Measurements from ENCODE around the gene NDOR1. TPM values are rescaled to one million over a fixed set of nuclear protein-coding genes. Genes with fewer than 3 reads are reported as not detected.

The NDOR1 gene
- polyA plus RNA-seq, 3 donors: 4.4 to 26.9 (median 5.2) TPM

DNA sequence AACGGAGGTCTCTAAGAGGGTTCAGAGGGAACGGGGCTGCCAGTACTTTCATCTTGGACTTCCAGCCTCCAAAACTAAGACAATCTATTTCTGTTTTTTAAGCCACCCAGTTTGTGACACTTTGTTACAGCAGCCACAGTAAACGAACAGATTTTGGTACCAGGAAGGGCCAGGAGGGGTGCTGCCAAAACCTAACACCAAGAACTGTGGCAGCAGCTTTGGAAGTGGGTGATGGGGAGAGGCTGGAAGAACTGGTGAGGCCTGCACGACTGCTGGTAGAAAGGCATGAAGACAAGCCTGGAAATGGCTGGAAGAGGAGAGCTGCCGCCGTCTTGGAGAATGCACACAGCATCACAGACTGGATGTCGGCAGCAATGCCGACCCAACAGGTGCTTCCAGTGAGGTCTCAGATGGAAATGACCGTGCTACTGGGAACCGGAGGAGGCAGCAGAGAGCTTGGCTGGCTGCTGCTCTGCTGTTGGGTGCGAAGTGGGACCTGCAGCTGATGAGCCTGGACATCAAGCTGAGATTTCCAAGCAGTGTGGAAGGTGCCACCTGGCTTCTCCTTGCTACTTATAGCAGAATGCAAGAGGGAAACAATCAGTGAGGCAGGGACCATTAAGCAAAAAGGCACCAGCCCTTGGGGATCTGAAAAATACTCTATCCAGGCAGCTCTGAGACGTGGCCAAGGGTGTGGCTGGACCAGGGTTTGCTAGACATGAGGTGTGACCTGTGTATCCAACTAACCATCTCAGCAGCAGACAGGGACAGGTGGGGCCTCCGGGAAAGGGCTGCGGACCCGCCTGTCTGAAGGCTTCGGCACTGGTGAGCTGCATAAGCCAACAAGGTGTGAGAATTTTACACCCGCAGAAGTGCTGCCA, 29.0 kb upstream of the NDOR1 start:
- H4K20me1 ChIP-seq (ENCODE audit: insufficient read depth, low read length): no peaks in the 10 kb centered on the region
- intact Hi-C loops (cut with micrococcal nuclease): no loop called here
- peaks cover 39 to 47% of the 10 kb centered on the region in 2 donors for H3K36me3 ChIP-seq (replicated peaks in 1 of 2; ENCODE audit: control insufficient read depth in 1 of 2, insufficient read depth in 2 of 2, low read length in 2 of 2)
- TF ChIP-seq, protein P1, sequence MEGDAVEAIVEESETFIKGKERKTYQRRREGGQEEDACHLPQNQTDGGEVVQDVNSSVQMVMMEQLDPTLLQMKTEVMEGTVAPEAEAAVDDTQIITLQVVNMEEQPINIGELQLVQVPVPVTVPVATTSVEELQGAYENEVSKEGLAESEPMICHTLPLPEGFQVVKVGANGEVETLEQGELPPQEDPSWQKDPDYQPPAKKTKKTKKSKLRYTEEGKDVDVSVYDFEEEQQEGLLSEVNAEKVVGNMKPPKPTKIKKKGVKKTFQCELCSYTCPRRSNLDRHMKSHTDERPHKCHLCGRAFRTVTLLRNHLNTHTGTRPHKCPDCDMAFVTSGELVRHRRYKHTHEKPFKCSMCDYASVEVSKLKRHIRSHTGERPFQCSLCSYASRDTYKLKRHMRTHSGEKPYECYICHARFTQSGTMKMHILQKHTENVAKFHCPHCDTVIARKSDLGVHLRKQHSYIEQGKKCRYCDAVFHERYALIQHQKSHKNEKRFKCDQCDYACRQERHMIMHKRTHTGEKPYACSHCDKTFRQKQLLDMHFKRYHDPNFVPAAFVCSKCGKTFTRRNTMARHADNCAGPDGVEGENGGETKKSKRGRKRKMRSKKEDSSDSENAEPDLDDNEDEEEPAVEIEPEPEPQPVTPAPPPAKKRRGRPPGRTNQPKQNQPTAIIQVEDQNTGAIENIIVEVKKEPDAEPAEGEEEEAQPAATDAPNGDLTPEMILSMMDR (IDR thresholded peaks at IDR 0.05): peak; percentile 46
- H2AFZ ChIP-seq (ENCODE audit: insufficient read depth, low read depth, low read length, poor library complexity, severe bottlenecking): no peak overlapping the region
- peak overlapping the region in 3 of 7 donors; percentile 55 to 82 (median 69) for H3K27ac Mint-ChIP-seq
- H3K27ac ChIP-seq (ENCODE audit: low read depth in 1 of 2, low read length in 2 of 2): no peak overlapping the region
- H3K36me3 Mint-ChIP-seq: peaks cover 28 to 38% of the 10 kb centered on the region in 2 donors
- no peaks in the 10 kb centered on the region for H3K4me1 ChIP-seq (ENCODE audit: control insufficient read depth in 1 of 2, insufficient read depth in 2 of 2, low read length in 2 of 2)
- H3K9ac ChIP-seq (ENCODE audit: insufficient read depth, low read length, poor library complexity, severe bottlenecking): no peak overlapping the region
- peak in 1 of 3 donors; percentile 13 for DNase-seq
- H3K4me2 ChIP-seq (replicated peaks; ENCODE audit: extremely low read depth, low read length, poor library complexity, severe bottlenecking): no peak overlapping the region
- H3K9me3 Mint-ChIP-seq: no peaks in the 10 kb centered on the region
- no peak overlapping the region for H3K4me3 Mint-ChIP-seq
- no peaks in the 10 kb centered on the region for H3K9me3 ChIP-seq (replicated peaks in 1 of 2; ENCODE audit: control insufficient read depth in 1 of 2, insufficient read depth in 1 of 2, low read length in 2 of 2)
- H3K4me3 ChIP-seq (replicated peaks in 1 of 3; ENCODE audit: low read depth in 2 of 3, low read length in 3 of 3): no peak overlapping the region
- H3K4me1 Mint-ChIP-seq: no peaks in the 10 kb centered on the region
- H3K27me3 Mint-ChIP-seq (ENCODE audit: low read depth in 3 of 3): peaks cover 10 to 29% (median 26%) of the 10 kb centered on the region in 3 donors
- H3K27me3 ChIP-seq (ENCODE audit: control insufficient read depth in 2 of 2, insufficient read depth in 2 of 2, low read length in 2 of 2): peaks cover 0 to 22% of the 10 kb centered on the region in 2 donors
- WGBS (ENCODE audit: insufficient coverage): 74% methylated on average over 17 of the region's 17 CpGs
- H3K79me2 ChIP-seq (ENCODE audit: insufficient read depth, low read length): no peaks in the 10 kb centered on the region

DNA sequence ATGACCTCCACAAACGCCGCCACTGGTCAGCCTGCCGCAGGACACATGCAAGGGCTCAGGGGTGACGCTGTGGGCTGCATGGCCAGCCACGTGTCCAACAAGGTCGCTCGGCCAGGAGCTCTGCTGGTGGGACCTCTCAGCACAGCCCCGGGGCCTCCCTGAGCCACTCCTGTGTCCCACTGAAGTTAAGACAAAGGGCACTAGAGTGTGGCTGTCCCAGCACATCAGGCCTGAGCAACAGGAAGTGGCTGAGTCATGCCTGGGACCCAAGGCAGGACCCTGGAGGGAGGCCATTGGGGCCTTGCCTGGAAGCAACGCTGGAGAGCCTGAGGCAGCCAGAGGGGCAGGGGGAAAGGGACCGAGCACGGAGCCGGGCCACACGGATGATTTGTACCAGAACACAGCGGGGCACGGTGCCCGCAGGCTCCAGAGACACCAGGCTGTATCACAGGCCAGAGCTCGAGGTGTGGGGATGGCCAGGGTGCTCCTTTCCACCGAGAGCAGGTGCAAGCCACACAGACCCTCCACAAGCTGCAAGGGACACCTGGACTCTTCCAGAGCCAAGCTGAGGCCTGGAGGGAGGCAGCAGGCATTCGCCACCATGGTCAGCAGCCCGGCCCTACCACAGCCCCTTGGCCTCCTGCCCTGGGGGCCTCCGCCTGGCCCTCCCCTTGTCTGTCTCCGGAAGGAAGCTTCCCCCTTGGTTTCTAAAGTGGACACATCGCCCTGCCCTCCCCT, 27.1 kb upstream of the NDOR1 start:
- peaks cover 0 to 8% of the 10 kb centered on the region in 2 donors for H3K27me3 ChIP-seq (ENCODE audit: control insufficient read depth in 2 of 2, insufficient read depth in 2 of 2, low read length in 2 of 2)
- H4K20me1 ChIP-seq (ENCODE audit: insufficient read depth, low read length): no peaks in the 10 kb centered on the region
- no peaks in the 10 kb centered on the region for H3K9me3 Mint-ChIP-seq
- TF ChIP-seq, protein P1 (IDR thresholded peaks at IDR 0.05): no peak
- no peaks in the 10 kb centered on the region for H3K4me1 ChIP-seq (ENCODE audit: control insufficient read depth in 1 of 2, insufficient read depth in 2 of 2, low read length in 2 of 2)
- H2AFZ ChIP-seq (ENCODE audit: insufficient read depth, low read depth, low read length, poor library complexity, severe bottlenecking): no peak overlapping the region
- H3K4me1 Mint-ChIP-seq: no peaks in the 10 kb centered on the region
- H3K79me2 ChIP-seq (ENCODE audit: insufficient read depth, low read length): no peaks in the 10 kb centered on the region
- peaks cover 1 to 12% (median 11%) of the 10 kb centered on the region in 3 donors for H3K27me3 Mint-ChIP-seq (ENCODE audit: low read depth in 3 of 3)
- H3K4me2 ChIP-seq (replicated peaks; ENCODE audit: extremely low read depth, low read length, poor library complexity, severe bottlenecking): no peak overlapping the region
- peaks cover 41 to 56% of the 10 kb centered on the region in 2 donors for H3K36me3 Mint-ChIP-seq
- H3K9me3 ChIP-seq (replicated peaks in 1 of 2; ENCODE audit: control insufficient read depth in 1 of 2, insufficient read depth in 1 of 2, low read length in 2 of 2): no peaks in the 10 kb centered on the region
- WGBS (ENCODE audit: insufficient coverage): 96% methylated on average over 20 of the region's 23 CpGs
- H3K4me3 Mint-ChIP-seq: no peak overlapping the region
- intact Hi-C loops (cut with micrococcal nuclease): no loop called here
- no peak overlapping the region for H3K9ac ChIP-seq (ENCODE audit: insufficient read depth, low read length, poor library complexity, severe bottlenecking)
- H3K36me3 ChIP-seq (replicated peaks in 1 of 2; ENCODE audit: control insufficient read depth in 1 of 2, insufficient read depth in 2 of 2, low read length in 2 of 2): peaks cover 57 to 62% of the 10 kb centered on the region in 2 donors
- H3K27ac Mint-ChIP-seq: peak overlapping the region in 1 of 7 donors; percentile 68
- H3K4me3 ChIP-seq (replicated peaks in 1 of 3; ENCODE audit: low read depth in 2 of 3, low read length in 3 of 3): no peak overlapping the region
- H3K27ac ChIP-seq (ENCODE audit: low read depth in 1 of 2, low read length in 2 of 2): no peak overlapping the region
- no peak for DNase-seq

All from CD14-positive monocyte (primary cell).